ENCODE data around the gene KLK13. TPM values are rescaled to one million over a fixed set of nuclear protein-coding genes. Genes with fewer than 3 reads are reported as not detected.

KLK13 gene
- total RNA-seq, 2 donors from 2014 or later = 0.42 to 3.4 TPM

- Mint-ChIP-seq H3K36me3 (ENCODE audit: low read depth) (no peaks in the 10 kb centered on the region), H3K9me3 (peaks cover 7% of the 10 kb centered on the region), H3K4me1 (no peaks in the 10 kb centered on the region), H3K4me3 (no peak overlapping the region), H3K27ac (no peak overlapping the region), H3K27me3 (ENCODE audit: insufficient read depth) (peaks cover 18% of the 10 kb centered on the region)
- Histone ChIP-seq H3K9ac (ENCODE audit: extremely low read depth, low read length, poor library complexity, severe bottlenecking) (no peak overlapping the region), H3K4me3 (ENCODE audit: low read length) (no peak overlapping the region), H3K36me3 (ENCODE audit: control insufficient read depth, insufficient read depth, low read length) (no peaks in the 10 kb centered on the region), H3K27me3 (ENCODE audit: control insufficient read depth, insufficient read depth, low read length, poor library complexity, severe bottlenecking) (no peaks in the 10 kb centered on the region), H3K4me1 (ENCODE audit: control insufficient read depth, insufficient read depth, low read length) (no peaks in the 10 kb centered on the region), H3K27ac (ENCODE audit: low read depth, low read length) (no peak overlapping the region), H3K9me3 (ENCODE audit: control insufficient read depth, low read length) (peaks cover 7% of the 10 kb centered on the region)
- no peak for TF ChIP-seq CTCF (conservative IDR thresholded peaks at IDR 0.05)
- DNase-seq = no peak
- WGBS, 2 experiments (ENCODE audit: insufficient coverage in 1 of 2, insufficient read length in 1 of 2) = 88 to 93% methylated on average over 4 to 6 of the region's 6 CpGs
Measured at GRCh38 chr19:51078731-51079130, 13.8 kb upstream of the KLK13 start.

- DNase-seq = no peak
- H3K27ac ChIP-seq (ENCODE audit: low read depth, low read length) = no peak overlapping the region
- no peak overlapping the region for H3K27ac Mint-ChIP-seq
Measured at GRCh38 chr19:51078104-51078503, 13.2 kb upstream of the KLK13 start.

GRCh38 chr19:51076631-51077213 lies 11.8 kb upstream of the KLK13 start:
- H3K27me3 ChIP-seq (ENCODE audit: control insufficient read depth, insufficient read depth, low read length, poor library complexity, severe bottlenecking) = no peaks in the 10 kb centered on the region
- WGBS, 2 experiments (ENCODE audit: insufficient coverage in 1 of 2, insufficient read length in 1 of 2) = 89 to 95% methylated on average over 3 to 14 of the region's 14 CpGs
- H3K4me3 ChIP-seq (ENCODE audit: low read length) = no peak overlapping the region
- no peaks in the 10 kb centered on the region for H3K4me1 ChIP-seq (ENCODE audit: control insufficient read depth, insufficient read depth, low read length)
- H3K9me3 ChIP-seq (ENCODE audit: control insufficient read depth, low read length) = peaks cover 7% of the 10 kb centered on the region
- DNase-seq = no peak
- Mint-ChIP-seq H3K27ac (no peak overlapping the region), H3K9me3 (peaks cover 11% of the 10 kb centered on the region), H3K27me3 (ENCODE audit: insufficient read depth) (peaks cover 3% of the 10 kb centered on the region), H3K4me3 (no peak overlapping the region), H3K36me3 (ENCODE audit: low read depth) (no peaks in the 10 kb centered on the region), H3K4me1 (no peaks in the 10 kb centered on the region)
- TF ChIP-seq CTCF (conservative IDR thresholded peaks at IDR 0.05) = no peak
- no peaks in the 10 kb centered on the region for H3K36me3 ChIP-seq (ENCODE audit: control insufficient read depth, insufficient read depth, low read length)
- H3K27ac ChIP-seq (ENCODE audit: low read depth, low read length) = no peak overlapping the region
- no peak overlapping the region for H3K9ac ChIP-seq (ENCODE audit: extremely low read depth, low read length, poor library complexity, severe bottlenecking)

More at GRCh38 chr19:51078104-51078503, 13.2 kb upstream of the KLK13 start:
- no peak overlapping the region for H3K4me3 ChIP-seq (ENCODE audit: low read length)
- no peak for TF ChIP-seq CTCF (conservative IDR thresholded peaks at IDR 0.05)
- H3K36me3 ChIP-seq (ENCODE audit: control insufficient read depth, insufficient read depth, low read length) = no peaks in the 10 kb centered on the region
- 73 to 88% methylated on average over 5 to 6 of the region's 6 CpGs for WGBS, 2 experiments (ENCODE audit: insufficient coverage in 1 of 2, insufficient read length in 1 of 2)
- no peaks in the 10 kb centered on the region for H3K27me3 ChIP-seq (ENCODE audit: control insufficient read depth, insufficient read depth, low read length, poor library complexity, severe bottlenecking)
- H3K4me1 Mint-ChIP-seq = no peaks in the 10 kb centered on the region
- H3K9me3 ChIP-seq (ENCODE audit: control insufficient read depth, low read length) = peaks cover 7% of the 10 kb centered on the region
- H3K36me3 Mint-ChIP-seq (ENCODE audit: low read depth) = no peaks in the 10 kb centered on the region
- H3K9ac ChIP-seq (ENCODE audit: extremely low read depth, low read length, poor library complexity, severe bottlenecking) = no peak overlapping the region
- no peak overlapping the region for H3K4me3 Mint-ChIP-seq
- peaks cover 11% of the 10 kb centered on the region for H3K27me3 Mint-ChIP-seq (ENCODE audit: insufficient read depth)
- H3K4me1 ChIP-seq (ENCODE audit: control insufficient read depth, insufficient read depth, low read length) = no peaks in the 10 kb centered on the region
- peaks cover 11% of the 10 kb centered on the region for H3K9me3 Mint-ChIP-seq
